Left ventricle myocardium inferior (tissue), 1 donor: ENCODE results near the gene RANBP1. TPM values are rescaled to one million over a fixed set of nuclear protein-coding genes. Genes with fewer than 3 reads are reported as not detected.

Experiments used
- DNase-seq: peaks from one replicate; pipeline ENCODE4 v3.0.0-alpha.2; 2020
- H3K27ac ChIP-seq: fragments of 200-600 bp; replicated peaks from 2 replicates; pipeline ENCODE4 v1.8.0; 2021
- H3K27me3 ChIP-seq: fragments of 200-600 bp; 2 replicates; pipeline ENCODE4 v1.8.0; 2021; ENCODE audit warnings: low read depth
- H3K36me3 ChIP-seq: fragments of 200-600 bp; 2 replicates; pipeline ENCODE4 v1.8.0; 2021
- H3K4me1 ChIP-seq: fragments of 200-600 bp; 2 replicates; pipeline ENCODE4 v1.8.0; 2021
- H3K4me3 ChIP-seq: fragments of 200-600 bp; 2 replicates; pipeline ENCODE4 v1.8.0; 2021; ENCODE audit warnings: mild to moderate bottlenecking, moderate library complexity
- H3K9me3 ChIP-seq: fragments of 200-600 bp; replicated peaks from 2 replicates; pipeline ENCODE4 v1.8.0; 2021
- CTCF ChIP-seq: fragments of 200-600 bp; IDR thresholded peaks from 2 replicates; pipeline ENCODE4 v1.8.0; 2021; ENCODE audit warnings: antibody characterized with exemption, mild to moderate bottlenecking, borderline replicate concordance
- intact Hi-C: fragments of 100-400 bp; cut with micrococcal nuclease; formaldehyde crosslinking; loops from one replicate; pipeline ENCODE4 v1.11.0; 2022
- total RNA-seq: library from RNA; stranded (reverse); fragmentation: NEBNext Ultra II Directional; extraction: Animal tissue kit (Norgen Biotek cat#: 25700); gene quantifications from one replicate; pipeline ENCODE4 v1.2.1, GENCODE V29; 2021
- donor health status: DM: no; HTN: yes; CAD: no; lungs with severe emphysema.

Gene RANBP1
- total RNA-seq, 1 donor from 2014 or later = 39.6 TPM

GRCh38 chr22:20086763-20087162 is 29.1 kb upstream of the RANBP1 start:
- TF ChIP-seq CTCF = no peak
- Histone ChIP-seq H3K9me3 (no peaks in the 10 kb centered on the region), H3K4me3 (no peak overlapping the region), H3K27me3 (no peaks in the 10 kb centered on the region), H3K27ac (no peak overlapping the region), H3K4me1 (peaks cover 47% of the 10 kb centered on the region), H3K36me3 (peaks cover 63% of the 10 kb centered on the region)
- DNase-seq = no peak
- intact Hi-C loops = no loop called here

DNA sequence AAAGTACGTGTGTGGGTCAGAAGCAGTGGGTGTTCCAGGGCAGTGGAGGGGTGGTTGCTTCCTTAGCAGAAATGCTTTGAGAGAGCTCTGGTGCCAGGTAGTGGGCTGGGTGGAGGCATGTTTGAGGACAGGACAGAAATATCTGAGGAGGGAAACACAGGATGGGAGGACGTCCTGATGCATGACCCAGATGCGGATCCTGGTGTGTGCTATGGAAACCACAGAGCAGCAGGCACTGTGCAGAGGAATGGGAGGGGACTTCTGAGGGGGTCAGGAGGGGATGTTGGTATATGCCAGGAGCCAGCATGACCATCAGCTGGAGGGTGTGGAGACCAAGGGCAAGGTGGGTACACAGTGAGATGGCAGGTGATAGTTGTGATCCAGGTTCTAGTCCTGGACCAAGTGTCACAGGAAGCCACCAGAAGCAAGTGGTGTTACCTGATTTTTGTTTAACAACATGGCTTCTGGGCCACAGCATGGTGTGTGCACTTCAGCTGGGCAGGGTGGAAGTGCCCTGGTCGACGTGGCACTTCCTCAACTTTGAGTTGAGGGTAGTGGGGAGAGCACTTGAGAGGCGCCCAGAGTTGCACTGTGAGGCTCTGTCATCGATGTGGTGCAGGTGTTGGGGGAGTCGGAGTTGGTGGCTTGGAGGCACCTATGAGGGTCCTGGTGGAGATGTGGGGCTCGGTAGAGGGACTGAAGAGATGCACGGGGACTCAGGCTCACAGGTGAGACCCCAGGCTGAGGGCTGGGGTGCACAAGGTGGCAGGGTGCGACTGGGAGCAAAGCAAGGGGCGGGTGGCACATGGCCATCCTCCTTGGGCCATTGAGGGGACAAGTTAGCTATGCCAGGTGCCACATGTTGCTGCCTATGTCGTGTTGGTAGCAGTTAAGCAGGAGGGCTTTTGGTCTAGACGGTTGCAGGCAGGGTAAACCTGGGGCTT is 28.3 kb upstream of the RANBP1 start:
- no peak overlapping the region for H3K4me3 ChIP-seq
- no peaks in the 10 kb centered on the region for H3K9me3 ChIP-seq
- no peaks in the 10 kb centered on the region for H3K27me3 ChIP-seq
- no peak for TF ChIP-seq CTCF
- intact Hi-C loops = no loop called here
- no peak for DNase-seq
- peaks cover 39% of the 10 kb centered on the region for H3K4me1 ChIP-seq
- H3K36me3 ChIP-seq = peaks cover 72% of the 10 kb centered on the region
- H3K27ac ChIP-seq = no peak overlapping the region

GRCh38 chr22:20088263-20088648 is 27.6 kb upstream of the RANBP1 start:
- H3K27me3 ChIP-seq = no peaks in the 10 kb centered on the region
- no peak overlapping the region for H3K27ac ChIP-seq
- intact Hi-C loops = no loop called here
- no peak overlapping the region for H3K4me3 ChIP-seq
- peaks cover 32% of the 10 kb centered on the region for H3K4me1 ChIP-seq
- peaks cover 78% of the 10 kb centered on the region for H3K36me3 ChIP-seq
- H3K9me3 ChIP-seq = no peaks in the 10 kb centered on the region
- TF ChIP-seq CTCF = no peak
- no peak for DNase-seq

DNA sequence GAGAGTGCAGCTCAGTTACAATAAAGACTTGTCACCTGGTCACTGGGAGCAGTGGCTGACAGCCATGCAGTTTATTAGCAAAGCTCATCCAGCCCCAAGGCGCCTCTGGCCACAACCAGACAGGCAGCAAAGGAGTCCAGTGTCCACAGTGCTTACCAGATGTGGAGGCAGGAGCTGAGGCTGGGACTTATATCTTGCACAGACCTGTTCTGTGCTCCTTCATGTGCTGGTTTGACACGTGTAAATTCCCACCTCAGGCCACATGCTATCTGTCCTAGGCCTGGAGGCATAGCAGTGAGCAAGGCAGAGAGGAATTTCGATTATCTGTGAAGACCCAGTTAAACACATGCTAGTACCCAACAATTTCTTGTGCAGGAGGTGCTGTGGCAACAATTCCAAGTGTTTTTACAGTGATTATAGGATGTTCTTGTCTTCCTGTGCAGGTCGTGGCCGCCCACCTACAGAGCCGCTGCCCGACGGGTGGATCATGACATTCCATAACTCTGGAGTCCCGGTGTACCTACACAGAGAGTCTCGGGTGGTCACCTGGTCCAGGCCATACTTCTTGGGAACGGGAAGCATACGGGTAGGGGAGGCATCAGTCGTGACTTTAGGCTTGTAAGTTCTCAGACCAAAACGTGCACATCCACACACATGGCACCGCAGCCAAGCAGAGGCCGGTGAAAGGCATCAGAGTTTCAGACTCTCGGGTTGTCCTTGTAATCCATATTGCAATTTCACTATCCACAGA is 26.5 kb upstream of the RANBP1 start:
- H3K27ac ChIP-seq = no peak overlapping the region
- no peak for TF ChIP-seq CTCF
- H3K27me3 ChIP-seq = no peaks in the 10 kb centered on the region
- DNase-seq = no peak
- H3K9me3 ChIP-seq = no peaks in the 10 kb centered on the region
- intact Hi-C loops = no loop called here
- H3K36me3 ChIP-seq = peaks cover 90% of the 10 kb centered on the region
- H3K4me1 ChIP-seq = peaks cover 29% of the 10 kb centered on the region
- H3K4me3 ChIP-seq = no peak overlapping the region

DNA sequence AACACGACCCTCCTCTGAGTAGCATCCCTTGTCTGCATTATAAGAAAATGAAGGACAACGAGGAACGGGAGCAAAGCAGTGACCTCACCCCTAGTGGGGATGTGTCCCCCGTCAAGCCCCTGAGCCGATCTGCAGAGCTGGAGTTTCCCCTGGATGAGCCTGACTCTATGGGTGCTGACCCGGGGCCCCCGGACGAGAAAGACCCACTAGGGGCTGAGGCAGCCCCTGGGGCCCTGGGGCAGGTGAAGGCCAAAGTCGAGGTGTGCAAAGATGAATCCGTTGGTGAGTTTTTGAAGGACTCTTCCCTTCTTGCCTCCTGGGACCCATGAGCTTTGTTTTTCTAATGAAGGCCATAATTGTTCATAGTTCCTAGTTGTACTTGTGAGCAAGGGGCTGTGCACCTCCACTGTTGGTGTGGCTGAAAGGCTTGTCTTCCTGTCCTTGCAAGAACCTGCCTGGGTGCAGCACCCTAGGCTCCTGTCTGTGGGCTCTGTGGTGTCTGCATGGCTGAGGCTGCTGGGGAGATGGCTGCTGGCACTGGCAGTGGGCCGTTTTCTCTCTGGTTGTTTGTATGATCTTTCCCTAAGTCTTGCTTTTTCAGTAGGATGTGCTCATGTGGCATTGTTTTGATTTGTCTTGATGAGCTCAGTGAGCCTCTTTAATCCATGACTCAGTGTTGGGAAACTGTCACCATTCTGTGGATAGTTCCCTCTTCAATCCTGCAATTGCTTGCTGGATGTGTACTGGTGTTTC is 25.8 kb upstream of the RANBP1 start:
- H3K36me3 ChIP-seq = peaks cover 97% of the 10 kb centered on the region
- no peaks in the 10 kb centered on the region for H3K9me3 ChIP-seq
- peaks cover 22% of the 10 kb centered on the region for H3K4me1 ChIP-seq
- no peak overlapping the region for H3K4me3 ChIP-seq
- no peak overlapping the region for H3K27ac ChIP-seq
- no peak for DNase-seq
- no peaks in the 10 kb centered on the region for H3K27me3 ChIP-seq
- no peak for TF ChIP-seq CTCF
- intact Hi-C loops = no loop called here
